HG03432 (cell line): ENCODE results near the gene GPLD1.
A peak's percentile ranks its signal among the peaks of the same experiment; 100 is the strongest.
"Not testable (repeated sequence)": the region's sequence is repeated elsewhere in the genome, so short reads cannot be mapped to it uniquely, and the experiment has no call there.

Experiments
- ATAC-seq: cut with Tn5 transposase; IDR thresholded peaks from one replicate; pipeline ENCODE4 v1.9.1; 2021; ENCODE audit warnings: mild to moderate bottlenecking, moderate library complexity; ENCODE audit not compliant: unreplicated experiment

GPLD1 gene

GRCh38 chr6:24415753-24416152 lies 73.6 kb downstream of the GPLD1 start:
- peak; percentile 90 for ATAC-seq

- not testable (repeated sequence) for ATAC-seq
These were observed 74.8 kb downstream of the GPLD1 start for GRCh38 chr6:24414531-24414930.

- ATAC-seq, result no peak
These were observed 77.1 kb downstream of the GPLD1 start for GRCh38 chr6:24412294-24412693.

- ATAC-seq, result no peak
These were observed 78.8 kb downstream of the GPLD1 start for GRCh38 chr6:24410622-24411021.

GRCh38 chr6:24408719-24409410 lies 80.5 kb downstream of the GPLD1 start:
- ATAC-seq, result peak; percentile 92

- ATAC-seq, result no peak
These were observed 84.1 kb downstream of the GPLD1 start for GRCh38 chr6:24405262-24405661.

GRCh38 chr6:24403501-24403824 lies 85.9 kb downstream of the GPLD1 start:
- no peak for ATAC-seq

- ATAC-seq, result peak; percentile 98
These were observed 86.5 kb downstream of the GPLD1 start, which contains the start of gene MRS2 for GRCh38 chr6:24402697-24403500. Gene MRS2 (plus strand): TSS chr6:24402936. CDS start chr6:24403047, 111 bp downstream.

GRCh38 chr6:24401458-24401857 lies 87.9 kb downstream of the GPLD1 start:
- no peak for ATAC-seq

- ATAC-seq, result not testable (repeated sequence)
These were observed 89.0 kb downstream of the GPLD1 start for GRCh38 chr6:24400045-24401039.

GRCh38 chr6:24397631-24398030 lies 91.7 kb downstream of the GPLD1 start:
- ATAC-seq, result no peak

GRCh38 chr6:24396824-24397223 lies 92.6 kb downstream of the GPLD1 start:
- ATAC-seq, result no peak

GRCh38 chr6:24394780-24395437 lies 94.5 kb downstream of the GPLD1 start:
- ATAC-seq, result no peak

GRCh38 chr6:24394061-24394779 lies 95.2 kb downstream of the GPLD1 start:
- ATAC-seq, result no peak

- peak; percentile 94 for ATAC-seq
These were observed 97.5 kb downstream of the GPLD1 start for GRCh38 chr6:24391756-24392405.

GRCh38 chr6:24391208-24391607 lies 98.2 kb downstream of the GPLD1 start:
- ATAC-seq, result no peak

GRCh38 chr6:24387818-24388217 lies 101.6 kb downstream of the GPLD1 start:
- ATAC-seq, result no peak

GRCh38 chr6:24385536-24386269 lies 103.7 kb downstream of the GPLD1 start:
- no peak for ATAC-seq
